Right atrium auricular region (tissue), 2 donors: ENCODE results near the gene TMEM271. TPM values are rescaled to one million over a fixed set of nuclear protein-coding genes. Genes with fewer than 3 reads are reported as not detected.

Source experiments
- DNase-seq: peaks from one replicate; pipeline ENCODE4 v3.0.0-alpha.2; 2019; ENCODE audit warnings: low spot score
- H3K27ac ChIP-seq, 2 donors: fragments of 200-600 bp; sonication (generic); 1 replicate in 1 of 2; 2 replicates in 1 of 2; pipeline ENCODE4 v1.5.1; 2016 to 2019
- H3K27me3 ChIP-seq, 2 donors: fragments of 200-600 bp; sonication (generic); one replicate each; pipeline versions ENCODE4 v1.5.1 to v1.6.0; 2017 to 2019
- H3K36me3 ChIP-seq: fragments of 200-600 bp; sonication (generic); one replicate; pipeline ENCODE4 v1.5.1; 2016
- H3K4me1 ChIP-seq, 2 donors: fragments of 200-600 bp; sonication (generic); one replicate each; pipeline versions ENCODE4 v1.5.1 to v1.6.0; 2017 to 2019
- H3K4me3 ChIP-seq, 2 donors: fragments of 200-600 bp; sonication (generic); 1 replicate in 1 of 2; 2 replicates in 1 of 2; pipeline ENCODE4 v1.5.1; 2017 to 2019; ENCODE audit warnings: mild to moderate bottlenecking in 1 of 2, moderate library complexity in 1 of 2
- H3K9me3 ChIP-seq, 2 donors: fragments of 200-600 bp; sonication (generic); one replicate each; pipeline ENCODE4 v1.5.1; 2019
- total RNA-seq, 2 donors: library from RNA; depleted of rRNA; stranded (reverse); fragments of >200 nt; gene quantifications; one replicate each; pipeline ENCODE4 v1.1.0, GENCODE V29; 2016
- TF ChIP-seq, protein P1 (sequence below), 2 donors: fragments of 200-600 bp; sonication (generic); IDR thresholded peaks; one replicate each; pipeline ENCODE4 v1.5.1; 2019; ENCODE audit warnings: antibody characterized with exemption in 2 of 2

TMEM271 gene
- total RNA-seq, 2 donors from 2014 or later = not detected

DNA sequence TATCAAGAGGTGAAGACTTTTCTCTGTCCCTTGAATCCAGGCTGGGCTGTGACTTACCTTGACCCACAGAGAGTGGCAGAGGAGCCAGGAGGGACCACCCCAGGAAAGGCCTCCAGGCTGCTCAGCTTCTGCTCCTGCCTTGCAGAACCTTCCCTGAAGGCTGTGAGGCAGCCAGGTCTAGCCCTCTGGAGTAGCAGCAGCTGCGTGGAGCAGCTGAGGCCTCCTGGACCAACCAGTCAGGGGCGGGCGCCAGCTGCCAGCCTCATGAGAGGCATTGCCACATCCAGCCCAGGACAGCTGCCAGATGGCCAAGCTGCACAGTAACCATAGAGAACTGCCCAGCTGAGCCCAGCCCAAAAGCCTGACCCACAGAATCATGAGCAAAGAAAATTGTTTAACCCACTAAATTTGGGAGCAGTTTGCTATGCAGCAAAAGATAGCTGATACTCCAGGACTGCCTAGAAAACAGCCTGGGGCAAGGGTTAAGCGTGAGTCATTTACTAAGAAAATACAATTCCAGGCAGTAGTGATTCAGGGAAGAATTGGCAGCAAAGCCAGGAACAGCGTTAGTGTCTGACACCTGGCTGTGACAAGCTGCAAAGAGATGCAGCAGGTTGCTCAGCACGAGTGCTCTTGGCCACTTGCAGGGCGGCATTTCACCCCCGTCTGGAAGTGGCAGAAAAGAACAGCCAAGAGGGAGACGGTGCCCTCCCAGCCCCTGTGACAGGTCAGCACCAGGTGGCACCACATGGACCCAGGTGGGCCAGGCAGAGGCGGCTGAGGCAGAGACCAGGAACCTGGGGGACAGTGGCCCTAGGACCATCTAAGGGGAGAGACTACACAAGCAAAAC, 34.5 kb upstream of the TMEM271 start:
- H3K4me1 ChIP-seq = no peaks in the 10 kb centered on the region
- no peak overlapping the region for H3K4me3 ChIP-seq
- TF ChIP-seq, protein P1, sequence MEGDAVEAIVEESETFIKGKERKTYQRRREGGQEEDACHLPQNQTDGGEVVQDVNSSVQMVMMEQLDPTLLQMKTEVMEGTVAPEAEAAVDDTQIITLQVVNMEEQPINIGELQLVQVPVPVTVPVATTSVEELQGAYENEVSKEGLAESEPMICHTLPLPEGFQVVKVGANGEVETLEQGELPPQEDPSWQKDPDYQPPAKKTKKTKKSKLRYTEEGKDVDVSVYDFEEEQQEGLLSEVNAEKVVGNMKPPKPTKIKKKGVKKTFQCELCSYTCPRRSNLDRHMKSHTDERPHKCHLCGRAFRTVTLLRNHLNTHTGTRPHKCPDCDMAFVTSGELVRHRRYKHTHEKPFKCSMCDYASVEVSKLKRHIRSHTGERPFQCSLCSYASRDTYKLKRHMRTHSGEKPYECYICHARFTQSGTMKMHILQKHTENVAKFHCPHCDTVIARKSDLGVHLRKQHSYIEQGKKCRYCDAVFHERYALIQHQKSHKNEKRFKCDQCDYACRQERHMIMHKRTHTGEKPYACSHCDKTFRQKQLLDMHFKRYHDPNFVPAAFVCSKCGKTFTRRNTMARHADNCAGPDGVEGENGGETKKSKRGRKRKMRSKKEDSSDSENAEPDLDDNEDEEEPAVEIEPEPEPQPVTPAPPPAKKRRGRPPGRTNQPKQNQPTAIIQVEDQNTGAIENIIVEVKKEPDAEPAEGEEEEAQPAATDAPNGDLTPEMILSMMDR (IDR thresholded peaks at IDR 0.05) = no peak
- H3K27me3 ChIP-seq = no peaks in the 10 kb centered on the region
- H3K36me3 ChIP-seq = no peaks in the 10 kb centered on the region
- peaks cover 0 to 7% of the 10 kb centered on the region in 2 donors for H3K9me3 ChIP-seq
- no peak overlapping the region for H3K27ac ChIP-seq
- no peak for DNase-seq

GRCh38 chr4:609400-610050, 33.4 kb upstream of the TMEM271 start:
- no peaks in the 10 kb centered on the region for H3K27me3 ChIP-seq
- H3K9me3 ChIP-seq = peaks cover 0 to 7% of the 10 kb centered on the region in 2 donors

DNA sequence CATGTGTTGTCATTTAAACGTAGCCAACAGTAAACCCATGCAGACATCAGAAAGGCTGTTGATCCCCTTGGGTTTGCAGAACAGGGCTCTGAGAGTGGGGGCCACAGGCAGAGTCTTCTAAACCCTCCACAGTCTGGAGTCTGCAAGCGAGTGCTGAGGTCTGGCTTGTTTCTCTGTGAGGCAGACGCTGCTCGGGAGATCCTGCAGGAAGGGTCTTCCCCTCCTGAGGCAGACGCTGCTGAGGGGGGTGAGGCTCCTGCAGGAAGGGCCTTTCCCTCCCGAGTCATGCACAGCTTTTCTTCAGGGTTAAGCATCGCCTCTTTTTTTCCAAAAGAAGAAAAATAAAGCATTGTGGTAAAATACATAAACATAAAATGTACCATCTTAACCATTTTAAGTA, 32.1 kb upstream of the TMEM271 start:
- Histone ChIP-seq H3K4me1 (no peaks in the 10 kb centered on the region), H3K36me3 (no peaks in the 10 kb centered on the region), H3K9me3 (peaks cover 0 to 7% of the 10 kb centered on the region in 2 donors), H3K27me3 (no peaks in the 10 kb centered on the region), H3K4me3 (no peak overlapping the region), H3K27ac (no peak overlapping the region)
- TF ChIP-seq, protein P1 (IDR thresholded peaks at IDR 0.05) = no peak
- peak; percentile 30 for DNase-seq

More at GRCh38 chr4:609400-610050, 33.4 kb upstream of the TMEM271 start:
- no peaks in the 10 kb centered on the region for H3K36me3 ChIP-seq
- TF ChIP-seq, protein P1 (IDR thresholded peaks at IDR 0.05) = no peak
- H3K4me1 ChIP-seq = no peaks in the 10 kb centered on the region
- no peak overlapping the region for H3K27ac ChIP-seq
- DNase-seq = no peak
- no peak overlapping the region for H3K4me3 ChIP-seq

- no peak for DNase-seq
- no peaks in the 10 kb centered on the region for H3K36me3 ChIP-seq
- no peaks in the 10 kb centered on the region for H3K4me1 ChIP-seq
- H3K9me3 ChIP-seq = peaks cover 0 to 7% of the 10 kb centered on the region in 2 donors
- H3K4me3 ChIP-seq = no peak overlapping the region
- H3K27me3 ChIP-seq = no peaks in the 10 kb centered on the region
- TF ChIP-seq, protein P1 (IDR thresholded peaks at IDR 0.05) = no peak
- no peak overlapping the region for H3K27ac ChIP-seq
Measured at GRCh38 chr4:605702-606425, 29.8 kb upstream of the TMEM271 start.

DNA sequence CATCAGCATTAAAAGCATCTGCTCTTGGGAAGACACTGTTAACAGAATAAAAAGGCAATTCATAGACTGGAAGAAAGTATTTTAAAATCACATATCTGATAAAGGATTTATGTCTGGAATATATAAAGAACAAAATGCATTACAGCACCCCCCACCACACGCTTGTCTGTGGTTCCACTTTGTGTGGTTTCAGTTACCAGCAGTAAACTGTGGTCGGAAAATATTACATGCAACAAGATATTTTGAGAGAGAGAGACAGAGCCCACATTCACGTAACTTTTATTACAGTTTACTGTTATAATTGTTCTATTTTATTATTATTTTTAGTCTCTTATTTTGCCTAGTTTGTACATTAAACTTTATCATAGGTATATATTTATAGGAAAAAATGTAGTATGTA, 28.0 kb upstream of the TMEM271 start:
- Histone ChIP-seq H3K27me3 (no peaks in the 10 kb centered on the region), H3K27ac (no peak overlapping the region), H3K4me1 (no peaks in the 10 kb centered on the region), H3K9me3 (peaks cover 0 to under 1% of the 10 kb centered on the region in 2 donors), H3K36me3 (no peaks in the 10 kb centered on the region), H3K4me3 (no peak overlapping the region)
- TF ChIP-seq, protein P1 (IDR thresholded peaks at IDR 0.05) = no peak
- no peak for DNase-seq
